GM10248 (cell line): Measurements from ENCODE around the gene SIRT5.

Experiments used
- CTCF ChIA-PET: fragments of 300-600 bp; sonication (Branson Sonifier 250); formaldehyde crosslinking; extraction: SDS; loops from one replicate; lab custom pipeline; 2021; ENCODE audit warnings: antibody characterized with exemption; lab: Yijun Ruan, JAX
- POLR2A ChIA-PET: fragments of 350-650 bp; sonication (Branson Sonifier 250); formaldehyde crosslinking; extraction: SDS; loops from one replicate; lab custom pipeline; 2020; ENCODE audit warnings: antibody characterized with exemption; lab: Yijun Ruan, JAX
- DNase-seq: peaks from one replicate; pipeline ENCODE4 v3.0.0; 2012; ENCODE audit errors: extremely low spot score
- CTCF ChIP-seq: IDR thresholded peaks from 2 replicates; pipeline ENCODE4 v1.5.1; 2012; ENCODE audit warnings: mild to moderate bottlenecking, low read depth; ENCODE audit errors: extremely low read depth, missing control alignments, control extremely low read depth

Gene SIRT5

GRCh38 chr6:13574149-13574570, 241 bp upstream of the SIRT5 start:
- CTCF ChIA-PET = interaction anchor here (0.6 to 2.8 kb wide), 57 partner anchors 10 to 493 kb away, joined by 3 to 89 read pairs (median 5); partner anchors contain the start of genes GFOD1, NOL7 and TBC1D7

GRCh38 chr6:13575377-13575775, 975 bp downstream of the SIRT5 start:
- DNase-seq = no peak
- ChIA-PET CTCF (interaction anchor here (0.9 to 2.8 kb wide), 49 partner anchors 9 to 663 kb away, joined by 3 to 89 read pairs (median 6); partner anchors contain the start of genes GFOD1, NOL7 and TBC1D7), POLR2A (interaction anchor here (0.9 kb wide), 1 partner anchor 40 kb away, joined by 3 read pairs; the partner anchor contains the start of gene NOL7)
- peak; percentile 65 for TF ChIP-seq CTCF

More at GRCh38 chr6:13574149-13574570, 241 bp upstream of the SIRT5 start:
- POLR2A ChIA-PET = interaction anchor here (0.9 kb wide), 2 partner anchors 41 to 217 kb away, joined by 3 read pairs; partner anchors contain the start of gene NOL7
- peak; percentile 61 for TF ChIP-seq CTCF
- DNase-seq = peak; percentile 97

- POLR2A ChIA-PET = no interaction called here
- CTCF ChIA-PET = interaction anchor here (1.1 to 2.8 kb wide), 13 partner anchors 11 to 241 kb away, joined by 3 to 89 read pairs (median 11); partner anchors contain the start of gene NOL7
- DNase-seq = no peak
- no peak for TF ChIP-seq CTCF
These were observed 1.6 kb downstream of the SIRT5 start for GRCh38 chr6:13576017-13576416.

GRCh38 chr6:13577926-13578325, 3.5 kb downstream of the SIRT5 start:
- DNase-seq = no peak
- ChIA-PET CTCF (no interaction called here), POLR2A (no interaction called here)
- TF ChIP-seq CTCF = no peak

- POLR2A ChIA-PET = no interaction called here
- CTCF ChIA-PET = interaction anchor here (1.2 kb wide), 1 partner anchor 35 kb away, joined by 3 read pairs; the partner anchor contains the start of gene NOL7
- TF ChIP-seq CTCF = no peak
- no peak for DNase-seq
These were observed 5.5 kb downstream of the SIRT5 start for GRCh38 chr6:13579911-13580310.

GRCh38 chr6:13581700-13582229, 7.4 kb downstream of the SIRT5 start:
- no peak for TF ChIP-seq CTCF
- DNase-seq = no peak
- ChIA-PET POLR2A (no interaction called here), CTCF (interaction anchor here (2.1 kb wide), 1 partner anchor 13 kb away, joined by 6 read pairs; no protein-coding TSS in a partner anchor)
